GM12864 (cell line): ENCODE measurements around the gene ZXDC.

Experiments
- DNase-seq: peaks from one replicate; pipeline ENCODE4 v3.0.0-alpha.2; 2011; ENCODE audit warnings: low read depth
- H3K4me3 ChIP-seq: 2 replicates; pipeline ENCODE4 v1.5.1; 2011; ENCODE audit warnings: mild to moderate bottlenecking, low read depth, low read length, control low read depth
- TF ChIP-seq, protein P1 (sequence below): IDR thresholded peaks from 2 replicates; pipeline ENCODE4 v1.5.1; 2011; ENCODE audit warnings: low read depth, mild to moderate bottlenecking, moderate library complexity, low read length, control low read depth, inconsistent platforms; ENCODE audit errors: missing control alignments

Gene ZXDC

DNA sequence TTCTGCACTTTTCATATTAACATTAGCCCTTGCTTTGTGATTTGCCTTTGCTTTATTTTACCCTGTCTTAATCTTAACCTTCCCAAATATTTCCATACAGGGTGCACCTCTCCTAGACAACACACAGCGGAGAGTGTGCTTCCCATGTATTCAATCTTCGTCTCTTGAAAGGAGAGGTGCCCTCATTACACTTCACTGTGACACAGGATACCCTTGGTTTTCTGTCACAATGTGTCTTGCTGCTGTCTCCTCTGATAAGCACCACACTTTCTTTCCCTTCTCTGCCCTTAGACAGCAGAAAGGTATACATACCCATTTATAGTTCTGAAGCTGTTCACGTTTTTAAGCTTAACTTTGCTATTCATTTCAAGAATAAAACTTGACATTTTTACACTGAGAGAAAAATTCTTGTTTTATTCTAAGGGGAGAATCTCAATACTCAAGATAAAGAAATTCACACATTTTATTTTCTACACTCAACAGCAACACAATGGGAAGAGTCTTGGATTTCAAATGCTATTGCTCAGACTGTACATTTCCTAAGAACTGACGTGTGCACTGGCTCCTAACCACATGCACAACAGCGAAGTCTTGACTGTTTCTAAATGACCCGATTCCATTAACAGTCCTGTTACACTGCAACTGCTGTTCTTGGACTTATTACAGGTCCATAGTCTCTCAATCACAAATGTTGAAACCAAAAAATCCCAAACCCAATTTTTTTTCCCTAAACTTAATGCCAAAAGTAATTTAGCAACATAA, 21.1 kb downstream of the ZXDC start:
- H3K4me3 ChIP-seq, result no peak overlapping the region
- TF ChIP-seq, protein P1, sequence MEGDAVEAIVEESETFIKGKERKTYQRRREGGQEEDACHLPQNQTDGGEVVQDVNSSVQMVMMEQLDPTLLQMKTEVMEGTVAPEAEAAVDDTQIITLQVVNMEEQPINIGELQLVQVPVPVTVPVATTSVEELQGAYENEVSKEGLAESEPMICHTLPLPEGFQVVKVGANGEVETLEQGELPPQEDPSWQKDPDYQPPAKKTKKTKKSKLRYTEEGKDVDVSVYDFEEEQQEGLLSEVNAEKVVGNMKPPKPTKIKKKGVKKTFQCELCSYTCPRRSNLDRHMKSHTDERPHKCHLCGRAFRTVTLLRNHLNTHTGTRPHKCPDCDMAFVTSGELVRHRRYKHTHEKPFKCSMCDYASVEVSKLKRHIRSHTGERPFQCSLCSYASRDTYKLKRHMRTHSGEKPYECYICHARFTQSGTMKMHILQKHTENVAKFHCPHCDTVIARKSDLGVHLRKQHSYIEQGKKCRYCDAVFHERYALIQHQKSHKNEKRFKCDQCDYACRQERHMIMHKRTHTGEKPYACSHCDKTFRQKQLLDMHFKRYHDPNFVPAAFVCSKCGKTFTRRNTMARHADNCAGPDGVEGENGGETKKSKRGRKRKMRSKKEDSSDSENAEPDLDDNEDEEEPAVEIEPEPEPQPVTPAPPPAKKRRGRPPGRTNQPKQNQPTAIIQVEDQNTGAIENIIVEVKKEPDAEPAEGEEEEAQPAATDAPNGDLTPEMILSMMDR, result no peak
- DNase-seq, result no peak

DNA sequence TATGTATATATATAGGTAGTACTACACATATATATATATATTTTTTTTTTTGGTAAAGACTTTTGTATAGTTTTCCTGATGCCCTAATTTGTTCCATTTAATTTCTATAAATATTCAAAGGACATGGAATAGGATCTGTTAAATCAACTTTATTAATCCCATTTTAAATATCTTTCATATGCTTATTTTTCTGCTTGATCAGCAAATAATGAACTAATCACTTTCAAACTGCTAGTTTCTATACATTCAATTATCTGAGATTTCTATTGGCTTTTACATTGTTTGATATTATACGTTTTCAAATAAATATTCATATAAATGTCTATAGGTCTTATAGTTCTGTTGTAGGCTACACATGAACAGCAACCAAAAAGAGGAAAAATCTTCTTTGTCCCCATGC, 21.7 kb downstream of the ZXDC start:
- TF ChIP-seq, protein P1, result no peak
- H3K4me3 ChIP-seq, result no peak overlapping the region
- DNase-seq, result no peak

DNA sequence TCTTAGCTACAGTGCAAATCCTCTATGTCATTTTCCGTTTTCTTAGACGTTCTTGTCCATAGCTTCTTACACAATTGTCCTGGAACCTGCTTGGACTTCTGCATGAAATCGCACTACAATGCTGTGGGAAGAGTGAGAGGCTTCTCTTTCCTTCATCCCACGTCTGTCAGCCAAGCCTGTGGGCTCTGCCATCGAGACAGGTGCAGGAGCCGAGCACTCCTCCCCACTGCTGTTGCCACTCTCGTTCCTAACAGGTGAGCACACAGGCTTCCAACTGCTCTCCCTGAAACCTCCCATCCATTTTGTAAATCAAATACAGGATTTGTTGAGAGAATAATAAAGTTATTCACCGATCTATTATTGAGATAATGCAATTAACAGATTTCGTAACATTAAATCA, 23.5 kb downstream of the ZXDC start:
- no peak for DNase-seq
- no peak overlapping the region for H3K4me3 ChIP-seq
- TF ChIP-seq, protein P1, result no peak

DNA sequence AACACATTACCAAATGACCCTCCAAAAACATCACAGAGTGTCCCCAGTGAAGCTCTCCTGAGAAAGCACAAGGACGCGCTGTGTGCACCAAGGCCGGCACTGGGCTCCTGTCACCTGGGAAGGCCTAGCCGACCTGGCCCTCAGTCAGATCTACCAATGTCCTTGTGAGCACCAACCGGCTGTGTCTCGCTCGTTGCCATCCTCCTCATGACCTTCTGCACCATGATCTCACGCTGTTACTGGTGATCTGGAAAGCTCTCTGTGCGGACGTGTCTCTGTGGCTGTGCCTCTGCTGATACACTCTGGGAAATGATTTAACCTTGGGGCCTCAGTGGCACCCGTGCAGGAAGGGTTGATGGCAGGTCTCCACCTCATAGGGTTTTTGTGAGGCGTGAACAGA, 24.2 kb downstream of the ZXDC start:
- no peak for DNase-seq
- H3K4me3 ChIP-seq, result no peak overlapping the region
- TF ChIP-seq, protein P1, result no peak

DNA sequence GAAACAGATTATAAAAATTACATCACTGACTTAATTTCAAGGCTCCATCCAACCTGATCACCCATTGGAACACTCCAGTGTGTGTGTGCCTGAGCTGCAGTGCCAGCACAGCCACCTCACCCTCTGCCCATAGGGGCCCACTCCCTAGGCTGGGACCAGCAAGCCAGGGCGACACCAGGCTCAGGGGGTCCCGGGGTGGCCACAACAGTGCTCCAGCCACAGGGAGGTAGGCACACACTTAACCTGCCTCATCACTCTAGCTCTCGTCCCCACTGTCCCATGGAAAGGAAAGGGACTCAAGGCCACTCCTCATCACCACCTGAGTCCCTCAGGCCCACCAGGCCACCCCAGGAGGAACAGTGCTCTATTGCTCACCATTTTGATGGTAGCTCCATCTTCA, 24.9 kb downstream of the ZXDC start:
- no peak overlapping the region for H3K4me3 ChIP-seq
- TF ChIP-seq, protein P1, result no peak
- DNase-seq, result no peak

DNA sequence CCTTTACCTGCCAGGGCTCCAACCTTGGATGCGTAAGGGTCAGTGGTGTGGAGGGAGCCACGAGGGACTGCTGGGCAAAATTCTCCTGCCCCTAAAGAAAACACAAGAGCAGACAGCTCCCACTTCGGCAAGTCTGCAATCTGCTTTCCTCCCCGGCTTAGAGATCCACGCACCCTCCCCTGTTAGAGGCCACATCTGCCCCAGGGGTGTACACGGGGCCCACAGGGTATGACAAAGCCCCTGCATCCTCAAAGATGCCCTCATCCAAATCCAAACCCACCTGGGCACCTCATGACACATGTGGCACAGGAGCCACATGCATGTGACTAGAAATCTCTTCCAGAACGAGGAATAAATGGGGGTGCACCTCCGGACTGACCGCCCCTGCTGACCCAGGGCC, 25.5 kb downstream of the ZXDC start:
- no peak for DNase-seq
- TF ChIP-seq, protein P1, result no peak
- H3K4me3 ChIP-seq, result no peak overlapping the region

DNA sequence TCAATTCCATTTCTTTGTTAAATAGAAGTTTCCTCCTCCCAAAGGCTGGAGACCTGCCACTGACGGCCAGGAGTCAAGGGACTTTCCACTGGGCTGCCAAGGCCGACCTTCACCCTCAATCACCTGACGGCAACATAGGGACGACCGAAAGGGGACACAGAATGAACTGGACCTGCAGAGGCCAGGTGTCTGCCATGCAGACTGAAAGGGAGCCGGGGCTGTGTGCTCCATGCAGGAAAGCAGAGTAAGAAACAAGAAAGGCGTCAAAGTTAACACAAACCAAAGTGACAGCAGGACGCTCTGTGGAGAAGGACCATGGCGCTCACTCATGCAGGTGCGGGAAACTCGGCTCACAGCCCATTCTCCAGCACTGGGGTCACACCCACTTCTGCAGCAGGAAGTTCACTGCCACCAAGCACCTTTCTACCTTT, 26.1 kb downstream of the ZXDC start:
- H3K4me3 ChIP-seq, result no peak overlapping the region
- TF ChIP-seq, protein P1, result no peak
- no peak for DNase-seq
